GM13976 (cell line): Measurements from ENCODE around the gene TTC21A.

Experiments
- DNase-seq: peaks from one replicate; pipeline ENCODE4 v3.0.0; 2012; ENCODE audit warnings: low spot score
- CTCF ChIP-seq: IDR thresholded peaks from 2 replicates; pipeline ENCODE4 v1.5.1; 2012; ENCODE audit warnings: borderline replicate concordance, mild to moderate bottlenecking; ENCODE audit not compliant: insufficient read depth; ENCODE audit errors: extremely low read depth, missing control alignments, control extremely low read depth
- in situ Hi-C: fragments of 300-500 bp; cut with MboI; formaldehyde crosslinking; loops from one replicate; pipeline ENCODE4 v1.12.0; 2022; ENCODE audit warnings: low sequenced_read_pairs, mixed read lengths, inconsistent platforms; ENCODE audit not compliant: unreplicated experiment

The TTC21A gene

GRCh38 chr3:39148435-39149058, 41.1 kb downstream of the TTC21A start:
- DNase-seq: peak; percentile 29
- in situ Hi-C loops: no loop called here
- TF ChIP-seq CTCF: no peak

GRCh38 chr3:39149059-39149455, 41.6 kb downstream of the TTC21A start:
- DNase-seq: peak; percentile 30
- in situ Hi-C loops: no loop called here
- no peak for TF ChIP-seq CTCF

- in situ Hi-C loops: no loop called here
- TF ChIP-seq CTCF: no peak
- DNase-seq: no peak
These were observed 42.1 kb downstream of the TTC21A start for GRCh38 chr3:39149498-39150147.

GRCh38 chr3:39150148-39150802, 42.8 kb downstream of the TTC21A start:
- no peak for TF ChIP-seq CTCF
- no peak for DNase-seq
- in situ Hi-C loops: no loop called here

- DNase-seq: peak; percentile 34
- in situ Hi-C loops: no loop called here
These were observed 43.5 kb downstream of the TTC21A start for GRCh38 chr3:39150803-39151631.

More at GRCh38 chr3:39150803-39151631, 43.5 kb downstream of the TTC21A start:
- no peak for TF ChIP-seq CTCF
